LNCAP (cell line): ENCODE data around the gene TENT4B.

Source experiments
- CTCF ChIP-seq: fragments of 450-650 bp; IDR thresholded peaks from 2 replicates; pipeline ENCODE4 v1.5.1; 2017; ENCODE audit warnings: mild to moderate bottlenecking

TENT4B gene

GRCh38 chr16:50248845-50249244 is 95.7 kb downstream of the TENT4B start:
- TF ChIP-seq CTCF, result no peak

- TF ChIP-seq CTCF, result no peak
Measured at GRCh38 chr16:50251375-50252081, 98.4 kb downstream of the TENT4B start.

GRCh38 chr16:50252082-50252611 is 99.0 kb downstream of the TENT4B start:
- no peak for TF ChIP-seq CTCF

- TF ChIP-seq CTCF, result no peak
Measured at GRCh38 chr16:50252874-50253513, 99.9 kb downstream of the TENT4B start.

GRCh38 chr16:50253514-50253910 is 100.4 kb downstream of the TENT4B start:
- TF ChIP-seq CTCF, result no peak

- no peak for TF ChIP-seq CTCF
Measured at GRCh38 chr16:50254072-50254471, 101.0 kb downstream of the TENT4B start.

- TF ChIP-seq CTCF, result no peak
Measured at GRCh38 chr16:50255538-50255937, 102.4 kb downstream of the TENT4B start.
